A549 (cell line): Measurements from ENCODE around the gene CLEC2L. TPM values are rescaled to one million over a fixed set of nuclear protein-coding genes. Genes with fewer than 3 reads are reported as not detected.

Experiments
- ATAC-seq, 2 experiments: fragments of 200-7000 bp in 1 of 2; fragments of >200 bp in 1 of 2; cut with Nextera tagmentation in 1 of 2; cut with Tn5 transposase in 1 of 2; 3 replicates each; pipeline versions ENCODE4 v1.8.0 to v1.9.1; 2018 to 2020; ENCODE audit warnings: mild to moderate bottlenecking in 1 of 2, moderate library complexity in 1 of 2
- CTCF ChIA-PET: fragments of 300-600 bp; sonication (Branson Sonifier 250); formaldehyde crosslinking; extraction: SDS; loops from one replicate; lab custom pipeline; 2021; ENCODE audit warnings: antibody characterized with exemption, inconsistent platforms; lab: Yijun Ruan, JAX
- POLR2A ChIA-PET: fragments of 350-600 bp; formaldehyde crosslinking; extraction: SDS; loops from one replicate; lab custom pipeline; 2021; ENCODE audit warnings: antibody characterized with exemption, inconsistent platforms; lab: Yijun Ruan, JAX
- DNase-seq, 2 experiments: peaks; one replicate each; pipeline versions ENCODE4 v3.0.0 to v3.0.0-alpha.2; 2011 to 2016; ENCODE audit warnings: low read depth in 1 of 2, low spot score in 1 of 2
- FAIRE-seq: peaks from 2 replicates; lab custom pipeline; 2011; peaks lifted over from hg19 to GRCh38; lab: Jason Lieb, UNC
- H3K27ac ChIP-seq, 2 experiments: fragments of >200 bp; sonication (Bioruptor Twin); formaldehyde crosslinking; 3 replicates each; pipeline ENCODE4 v1.5.1; 2016 to 2017
- H3K4me1 ChIP-seq: fragments of >200 bp; sonication (Bioruptor Twin); formaldehyde crosslinking; 3 replicates; pipeline ENCODE4 v1.6.1; 2016
- H3K4me2 ChIP-seq: fragments of >200 bp; sonication (Bioruptor Twin); formaldehyde crosslinking; 3 replicates; pipeline ENCODE4 v1.6.1; 2016
- H3K4me3 ChIP-seq: fragments of >200 bp; sonication (Bioruptor Twin); formaldehyde crosslinking; 3 replicates; pipeline ENCODE4 v1.5.1; 2016
- H3K9me3 ChIP-seq: fragments of >200 bp; sonication (Bioruptor Twin); formaldehyde crosslinking; 3 replicates; pipeline ENCODE4 v1.6.1; 2016
- CBX8 ChIP-seq: fragments of 200-600 bp; sonication (generic); IDR thresholded peaks from 2 replicates; pipeline ENCODE4 v1.6.1; 2016
- CEBPB ChIP-seq, 2 experiments: fragments of >200 bp in 1 of 2; sonication (Bioruptor Twin) in 1 of 2; formaldehyde crosslinking in 1 of 2; IDR thresholded peaks; 2 replicates each; pipeline ENCODE4 v1.6.1; 2012 to 2016
- E2F6 ChIP-seq: IDR thresholded peaks from 2 replicates; pipeline ENCODE4 v1.6.1; 2012; ENCODE audit warnings: low read depth, borderline replicate concordance
- EHMT2 ChIP-seq: fragments of 200-600 bp; sonication (generic); IDR thresholded peaks from 2 replicates; pipeline ENCODE4 v1.6.1; 2016; ENCODE audit warnings: antibody characterized with exemption, low read depth, mild to moderate bottlenecking, moderate library complexity
- FOSB ChIP-seq: fragments of 250-450 bp; sonication (Bioruptor Pico); IDR thresholded peaks from 2 replicates; pipeline ENCODE4 v1.5.0; 2020; ENCODE audit warnings: mild to moderate bottlenecking, moderate library complexity
- FOSL2 ChIP-seq, 2 experiments: fragments of 450-650 bp in 1 of 2; fragments of >200 bp in 1 of 2; sonication (Bioruptor Twin) in 1 of 2; formaldehyde crosslinking; IDR thresholded peaks; 2 replicates each; pipeline versions ENCODE4 v1.5.0 to v1.6.1; 2016 to 2020; ENCODE audit warnings: mild to moderate bottlenecking in 1 of 2, moderate library complexity in 1 of 2
- FOXS1 ChIP-seq: fragments of 250-450 bp; sonication (Bioruptor Pico); IDR thresholded peaks from 2 replicates; pipeline ENCODE4 v1.5.0; 2020; ENCODE audit warnings: mild to moderate bottlenecking, moderate library complexity
- GATA3 ChIP-seq: IDR thresholded peaks from 2 replicates; pipeline ENCODE4 v1.6.1; 2012; ENCODE audit warnings: borderline replicate concordance
- HOXA7 ChIP-seq: fragments of 250-450 bp; sonication (Bioruptor Pico); IDR thresholded peaks from 2 replicates; pipeline ENCODE4 v1.5.0; 2020; ENCODE audit warnings: mild to moderate bottlenecking, moderate library complexity
- HOXB5 ChIP-seq: fragments of 250-450 bp; sonication (Bioruptor Pico); IDR thresholded peaks from 2 replicates; pipeline ENCODE4 v1.5.0; 2020; ENCODE audit warnings: mild to moderate bottlenecking, moderate library complexity
- KDM1A ChIP-seq: fragments of 200-600 bp; sonication (generic); IDR thresholded peaks from 2 replicates; pipeline ENCODE4 v1.6.1; 2016; ENCODE audit warnings: low read depth, mild to moderate bottlenecking
- MYC ChIP-seq: IDR thresholded peaks from 2 replicates; pipeline ENCODE4 v1.6.1; 2012; ENCODE audit warnings: mild to moderate bottlenecking, inconsistent platforms, low read length, improper control_type of control experiment, borderline replicate concordance
- NR3C1 ChIP-seq: fragments of >200 bp; sonication (Bioruptor Twin); formaldehyde crosslinking; IDR thresholded peaks from 3 replicates; pipeline ENCODE4 v1.6.1; 2017
- PBX3 ChIP-seq: IDR thresholded peaks from 2 replicates; pipeline ENCODE4 v1.6.1; 2012
- RAD21 ChIP-seq, 2 experiments: fragments of >200 bp in 1 of 2; sonication (Bioruptor Twin) in 1 of 2; formaldehyde crosslinking in 1 of 2; IDR thresholded peaks in 1 of 2; conservative IDR thresholded peaks in 1 of 2; 2 replicates in 1 of 2; 3 replicates in 1 of 2; pipeline ENCODE4 v1.6.1; 2012 to 2018; ENCODE audit warnings: inconsistent platforms in 1 of 2
- RARB ChIP-seq: fragments of 250-450 bp; sonication (Bioruptor Pico); IDR thresholded peaks from 2 replicates; pipeline ENCODE4 v1.8.0; 2021; ENCODE audit warnings: mild to moderate bottlenecking, moderate library complexity
- RCOR1 ChIP-seq: fragments of 150-350 bp; IDR thresholded peaks from 2 replicates; pipeline ENCODE4 v1.6.1; 2014; ENCODE audit warnings: antibody characterized with exemption, low read length, low read depth
- REST ChIP-seq: fragments of 200-600 bp; sonication (generic); IDR thresholded peaks from 2 replicates; pipeline ENCODE4 v1.6.1; 2016; ENCODE audit warnings: antibody characterized with exemption, mild to moderate bottlenecking, moderate library complexity
- RNF2 ChIP-seq: fragments of 200-600 bp; sonication (generic); IDR thresholded peaks from 2 replicates; pipeline ENCODE4 v1.6.1; 2016; ENCODE audit warnings: low read depth, mild to moderate bottlenecking, antibody characterized with exemption, moderate library complexity, borderline replicate concordance
- SMC3 ChIP-seq: fragments of >200 bp; sonication (Bioruptor Twin); formaldehyde crosslinking; IDR thresholded peaks from 3 replicates; pipeline ENCODE4 v1.6.1; 2018; ENCODE audit warnings: inconsistent platforms
- TP53 ChIP-seq: fragments of 250-450 bp; sonication (Bioruptor Pico); IDR thresholded peaks from 2 replicates; pipeline ENCODE4 v1.5.0; 2021; ENCODE audit warnings: mild to moderate bottlenecking, moderate library complexity
- USF2 ChIP-seq: fragments of 450-650 bp; IDR thresholded peaks from 2 replicates; pipeline ENCODE4 v1.6.1; 2014; ENCODE audit warnings: antibody characterized with exemption
- ZNF302 ChIP-seq: fragments of 250-450 bp; sonication (Bioruptor Pico); IDR thresholded peaks from 2 replicates; pipeline ENCODE4 v1.9.0; 2021; ENCODE audit warnings: inconsistent platforms, mild to moderate bottlenecking, moderate library complexity
- WGBS: methylation state at CpG from one replicate; pipeline ENCODE4 v1.1.6; 2017; ENCODE audit errors: missing lambda C conversion rate; 5-methylcytosine and 5-hydroxymethylcytosine counted together
- polyA plus RNA-seq, 4 experiments: library from polyadenylated mRNA; depleted of rRNA in 3 of 4; stranded (reverse); fragments of >200 nt; fragmentation: RNase III in 1 of 4; extraction: RNeasy Plus Mini Kit Qiagen cat#74134 plus additional on column Dnase treatment in 1 of 4; gene quantifications; 2 replicates in 3 of 4; 3 replicates in 1 of 4; pipeline ENCODE4 v1.2.3, GENCODE V29; 2011 to 2017

The CLEC2L gene
- polyA plus RNA-seq, 2 of the 4 experiments (the other 2 are of a cell fraction), result 0.28 TPM; not detected in 1

- POLR2A ChIA-PET, result no interaction called here
- DNase-seq (no peak), FAIRE-seq (no peak), ATAC-seq (no peak)
- no peak overlapping the region for H3K4me3 ChIP-seq
- H3K9me3 ChIP-seq, result no peaks in the 10 kb centered on the region
- H3K27ac ChIP-seq, result no peak overlapping the region
- CTCF ChIA-PET, result interaction anchor here (5.1 kb wide), 1 partner anchor 72 kb away, joined by 18 read pairs; no protein-coding TSS in a partner anchor
- H3K4me2 ChIP-seq, result no peak overlapping the region
- no peaks in the 10 kb centered on the region for H3K4me1 ChIP-seq
- 90% methylated on average over 15 of the region's 15 CpGs for WGBS
- no peak for TF ChIP-seq FOXS1 (CRISPR knock-in tag)
- TF ChIP-seq CEBPB (IDR thresholded peaks at IDR 0.05), result no peak
- no peak for TF ChIP-seq RARB (CRISPR knock-in tag)
- TF ChIP-seq FOSB (CRISPR knock-in tag), result no peak
- TF ChIP-seq RCOR1, result no peak
- TF ChIP-seq HOXA7 (CRISPR knock-in tag), result no peak
- TF ChIP-seq E2F6, result no peak
- TF ChIP-seq USF2, result no peak
- TF ChIP-seq GATA3, result no peak
Observed at GRCh38 chr7:139572071-139572470, 48.6 kb downstream of the CLEC2L start.

GRCh38 chr7:139572704-139573385, 49.4 kb downstream of the CLEC2L start:
- WGBS, result 91% methylated on average over 32 of the region's 38 CpGs
- ATAC-seq, result peak in 1 of 2 experiments; percentile 29; a peak in 2 of 6 replicates
- DNase-seq, result no peak
- no peak overlapping the region for H3K27ac ChIP-seq
- no peak overlapping the region for H3K4me3 ChIP-seq
- ChIA-PET CTCF (interaction anchor here (5.1 kb wide), 1 partner anchor 73 kb away, joined by 18 read pairs; no protein-coding TSS in a partner anchor), POLR2A (no interaction called here)
- H3K4me2 ChIP-seq, result no peak overlapping the region
- H3K4me1 ChIP-seq, result no peaks in the 10 kb centered on the region
- no peak for FAIRE-seq
- H3K9me3 ChIP-seq, result no peaks in the 10 kb centered on the region
- TF ChIP-seq GATA3, result no peak
- no peak for TF ChIP-seq RARB (CRISPR knock-in tag)
- no peak for TF ChIP-seq HOXB5
- no peak for TF ChIP-seq MYC
- TF ChIP-seq NR3C1, result no peak
- TF ChIP-seq FOSL2 (IDR thresholded peaks at IDR 0.05), result no peak
- TF ChIP-seq FOSL2 (CRISPR knock-in tag; IDR thresholded peaks at IDR 0.05), result no peak
- TF ChIP-seq PBX3, result no peak
- TF ChIP-seq KDM1A, result no peak
- no peak for TF ChIP-seq CBX8

- no peak for DNase-seq
- no peak for ATAC-seq
- CTCF ChIA-PET, result interaction anchor here (0.7 to 1.0 kb wide), 2 partner anchors 45 to 71 kb away, joined by 3 read pairs; no protein-coding TSS in a partner anchor
- TF ChIP-seq SMC3 (no peak), TP53 (CRISPR knock-in tag) (no peak), RAD21 (conservative IDR thresholded peaks at IDR 0.05 in 1 of 2, IDR thresholded peaks at IDR 0.05 in 1 of 2) (no peak), ZNF302 (CRISPR knock-in tag) (no peak), PBX3 (no peak), REST (no peak), EHMT2 (no peak), RNF2 (no peak), MYC (no peak)
- H3K4me3 ChIP-seq, result no peak overlapping the region
- no peaks in the 10 kb centered on the region for H3K4me1 ChIP-seq
- POLR2A ChIA-PET, result no interaction called here
- H3K4me2 ChIP-seq, result no peak overlapping the region
- FAIRE-seq, result no peak
- no peaks in the 10 kb centered on the region for H3K9me3 ChIP-seq
- H3K27ac ChIP-seq, result no peak overlapping the region
- 92% methylated on average over 9 of the region's 9 CpGs for WGBS
Observed at GRCh38 chr7:139573871-139574270, 50.4 kb downstream of the CLEC2L start.
